GM18951 (cell line): ENCODE measurements around the gene PPP2R5E.

Experiments used
- POLR2A ChIP-seq: IDR thresholded peaks from 4 replicates; pipeline ENCODE4 v1.6.1; 2011; ENCODE audit warnings: mild to moderate bottlenecking; ENCODE audit not compliant: insufficient read length, insufficient read depth; ENCODE audit errors: extremely low read depth
- in situ Hi-C: fragments of 300-500 bp; cut with MboI; formaldehyde crosslinking; loops from one replicate; pipeline ENCODE4 v1.12.0; 2022; ENCODE audit warnings: low sequenced_read_pairs, mixed read lengths, inconsistent platforms; ENCODE audit not compliant: unreplicated experiment

The PPP2R5E gene

DNA sequence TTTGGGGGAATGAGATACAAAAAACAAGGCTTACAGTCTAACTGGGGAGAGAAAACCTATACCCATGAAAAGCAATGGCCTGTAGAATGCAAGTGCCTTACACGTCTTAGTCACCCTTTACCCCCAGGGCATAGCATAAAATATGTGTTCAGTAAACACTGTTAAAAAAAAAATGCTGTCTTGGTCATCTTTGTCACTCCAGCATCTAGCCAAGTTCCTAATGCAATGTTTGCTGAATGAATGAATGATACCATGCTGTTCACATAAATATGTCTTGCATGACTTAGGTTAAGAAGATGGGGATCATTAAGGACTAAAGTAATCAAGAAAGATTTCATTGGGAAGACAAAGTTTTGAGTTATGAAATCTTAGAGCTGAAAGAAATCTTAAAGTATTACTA, 38.5 kb downstream of the PPP2R5E start:
- in situ Hi-C loops: no loop called here
- TF ChIP-seq POLR2A: no peak

DNA sequence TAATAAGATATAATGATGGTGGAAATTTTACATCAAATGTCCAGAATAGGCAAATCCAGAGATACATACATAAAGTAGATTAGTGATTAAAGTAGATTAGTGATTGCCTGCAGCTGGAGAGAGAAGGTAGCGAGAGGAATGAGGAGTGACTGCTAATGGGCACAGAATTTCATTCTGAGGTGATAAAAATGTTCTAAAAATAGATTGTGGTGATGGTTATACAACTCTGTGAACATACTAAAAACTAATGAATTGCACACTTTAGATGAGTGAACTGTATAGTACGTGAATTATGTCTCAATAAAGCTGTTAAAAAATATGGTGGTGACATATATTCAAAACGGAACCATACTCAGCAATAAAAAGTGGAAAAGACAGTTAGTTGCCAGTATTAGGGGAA, 41.7 kb downstream of the PPP2R5E start:
- in situ Hi-C loops: no loop called here
- no peak for TF ChIP-seq POLR2A

DNA sequence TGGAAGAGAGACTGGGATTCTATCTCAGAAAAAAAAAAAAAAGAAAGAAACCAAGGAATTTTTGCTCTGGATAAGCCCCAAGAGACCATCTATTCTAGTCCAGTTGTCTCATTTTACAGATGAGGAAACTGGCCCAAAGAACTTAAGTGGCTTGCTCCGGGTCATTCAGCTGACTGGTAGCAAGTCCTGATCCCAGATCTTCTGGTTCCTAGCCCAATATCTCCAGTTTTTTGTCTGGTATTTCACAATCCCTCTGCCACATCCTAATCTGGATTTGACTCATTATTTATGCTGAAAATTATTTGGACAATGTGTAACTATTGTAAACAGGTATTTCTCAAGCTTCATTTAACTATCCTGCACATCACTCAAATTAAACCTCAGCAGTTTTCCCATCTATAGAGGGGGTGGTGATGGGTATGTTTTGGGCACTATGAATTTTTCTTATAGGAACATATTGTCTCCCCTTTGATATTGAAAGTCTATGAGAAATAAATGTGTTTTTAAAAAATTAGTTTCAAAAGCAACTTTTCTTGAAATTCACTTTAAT, 43.4 kb downstream of the PPP2R5E start:
- in situ Hi-C loops: no loop called here

GRCh38 chr14:63496837-63497400, 46.3 kb downstream of the PPP2R5E start:
- in situ Hi-C loops: no loop called here
- TF ChIP-seq POLR2A: no peak

More for the DNA sequence above, 43.4 kb downstream of the PPP2R5E start:
- TF ChIP-seq POLR2A: no peak

GRCh38 chr14:63493246-63493645, 49.9 kb downstream of the PPP2R5E start:
- in situ Hi-C loops: no loop called here
- no peak for TF ChIP-seq POLR2A

- no peak for TF ChIP-seq POLR2A
- in situ Hi-C loops: no loop called here
These were observed 50.8 kb downstream of the PPP2R5E start for GRCh38 chr14:63492391-63492790.

- in situ Hi-C loops: no loop called here
- no peak for TF ChIP-seq POLR2A
These were observed 55.5 kb downstream of the PPP2R5E start for GRCh38 chr14:63487724-63488123.

- in situ Hi-C loops: no loop called here
- no peak for TF ChIP-seq POLR2A
These were observed 56.4 kb downstream of the PPP2R5E start for GRCh38 chr14:63486738-63487137.

GRCh38 chr14:63483315-63483714, 59.9 kb downstream of the PPP2R5E start:
- in situ Hi-C loops: no loop called here
- TF ChIP-seq POLR2A: no peak

GRCh38 chr14:63480599-63480998, 62.6 kb downstream of the PPP2R5E start:
- in situ Hi-C loops: no loop called here
- TF ChIP-seq POLR2A: no peak

- TF ChIP-seq POLR2A: no peak
- in situ Hi-C loops: no loop called here
These were observed 64.7 kb downstream of the PPP2R5E start for GRCh38 chr14:63478437-63478852.

DNA sequence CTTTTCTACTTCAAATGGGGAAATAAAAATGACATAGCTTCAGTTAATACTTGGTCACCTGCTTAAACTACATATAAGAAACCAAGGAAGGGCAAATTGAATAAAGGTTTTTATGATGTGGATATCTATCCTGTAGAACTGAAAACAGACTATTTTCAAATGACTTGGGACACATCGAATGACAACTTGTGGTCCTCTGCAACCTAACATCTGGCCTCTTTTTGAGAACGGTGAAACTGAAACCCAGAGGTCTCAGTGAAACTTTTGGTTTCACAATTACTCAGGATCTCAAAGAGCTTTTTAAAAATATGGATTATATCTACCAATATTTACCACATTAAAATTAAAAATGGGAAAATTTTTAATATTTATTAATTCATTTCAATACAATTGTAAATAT, 65.2 kb downstream of the PPP2R5E start:
- no peak for TF ChIP-seq POLR2A
- in situ Hi-C loops: no loop called here

DNA sequence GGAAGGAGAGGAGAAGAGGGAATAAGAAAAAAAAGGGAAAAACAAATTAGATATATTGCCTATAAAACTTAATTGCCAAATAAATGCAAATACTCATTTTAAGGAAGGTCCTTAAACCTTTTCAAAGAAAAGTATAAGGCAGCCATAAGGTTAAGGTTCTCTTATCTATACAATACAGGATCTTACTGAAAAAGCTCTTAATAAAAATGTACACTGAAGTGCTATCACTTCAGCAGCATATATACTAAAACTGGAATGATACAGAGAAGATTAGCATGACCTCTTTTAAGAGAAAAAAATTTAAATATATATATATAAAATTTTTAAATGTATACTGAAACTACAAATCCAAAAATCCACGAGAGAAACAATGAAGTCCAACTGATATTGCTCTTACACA, 65.6 kb downstream of the PPP2R5E start:
- TF ChIP-seq POLR2A: no peak
- in situ Hi-C loops: no loop called here

DNA sequence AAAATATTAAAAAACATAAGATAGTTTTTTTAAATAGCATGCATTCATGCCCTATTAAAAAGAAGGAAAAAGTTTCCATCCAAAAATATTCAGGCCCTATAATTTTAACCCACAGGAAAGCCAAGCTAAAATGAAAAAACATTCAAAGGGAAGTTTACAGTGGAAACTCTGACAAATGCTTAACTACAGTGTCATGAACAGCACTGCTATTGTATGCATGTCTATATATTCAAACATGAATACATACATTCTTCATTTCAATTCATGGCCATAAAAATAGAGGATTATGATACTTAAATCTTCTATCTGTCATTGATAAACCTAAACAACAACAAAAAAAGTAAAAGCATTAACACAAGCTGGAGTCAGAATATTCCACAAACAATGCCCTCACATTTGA, 67.4 kb downstream of the PPP2R5E start:
- in situ Hi-C loops: no loop called here
- no peak for TF ChIP-seq POLR2A

DNA sequence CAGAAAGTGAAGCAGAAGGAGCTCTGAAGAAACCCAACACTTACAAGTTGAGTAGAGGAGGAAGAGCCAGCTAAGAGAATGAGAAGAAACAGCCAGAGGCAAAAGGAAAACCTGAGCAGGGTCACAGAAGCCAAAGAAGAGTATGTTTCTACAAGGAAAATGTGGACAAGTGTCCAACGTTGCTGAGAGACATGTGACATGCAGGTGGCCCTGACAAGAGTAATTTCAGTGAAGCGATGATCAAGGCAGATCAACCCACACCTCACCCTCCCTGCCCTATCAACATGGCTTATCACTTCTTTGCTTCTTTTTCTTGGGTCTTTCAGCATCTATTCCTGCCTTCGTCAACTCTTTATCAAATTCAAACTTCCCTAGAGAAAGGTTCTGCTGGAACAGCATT, 68.3 kb downstream of the PPP2R5E start:
- in situ Hi-C loops: no loop called here
- no peak for TF ChIP-seq POLR2A

DNA sequence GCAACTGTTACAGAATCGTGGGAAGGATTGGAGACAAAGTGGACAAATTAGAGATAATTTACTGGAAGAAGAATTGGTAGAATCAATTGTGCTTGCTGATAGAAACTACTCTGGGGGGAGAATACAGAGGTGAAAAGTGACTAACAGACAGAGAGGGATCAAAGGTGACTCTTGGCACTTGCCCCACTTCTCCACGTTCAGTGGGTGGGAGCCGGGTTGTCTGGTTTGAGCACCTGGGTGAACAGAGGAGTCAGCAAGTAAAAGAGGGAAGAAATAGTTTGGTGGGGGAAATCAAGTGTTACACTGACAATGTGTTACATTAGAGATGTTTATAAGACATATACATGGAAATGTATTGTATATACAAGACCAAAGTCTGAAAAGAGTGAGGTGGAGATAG, 69.1 kb downstream of the PPP2R5E start:
- TF ChIP-seq POLR2A: no peak
- in situ Hi-C loops: no loop called here
